NCI-H82 (cell line): Measurements from ENCODE around the gene MYBBP1A.
"Not testable (repeated sequence)": the region's sequence is repeated elsewhere in the genome, so short reads cannot be mapped to it uniquely, and the experiment has no call there.

Experiments
- DNase-seq: peaks from one replicate; lab custom pipeline; 2025; lab: John Stamatoyannopoulos, UW

Gene MYBBP1A

GRCh38 chr17:4588898-4589625 lies 33.9 kb upstream of the MYBBP1A start:
- DNase-seq: no peak

GRCh38 chr17:4588391-4588790 lies 33.2 kb upstream of the MYBBP1A start:
- no peak for DNase-seq

- DNase-seq: no peak
These were observed 32.6 kb upstream of the MYBBP1A start for GRCh38 chr17:4587803-4588202.

- DNase-seq: no peak
These were observed 32.0 kb upstream of the MYBBP1A start for GRCh38 chr17:4587195-4587594.

GRCh38 chr17:4586043-4586442 lies 30.9 kb upstream of the MYBBP1A start:
- DNase-seq: no peak

GRCh38 chr17:4585638-4585994 lies 30.4 kb upstream of the MYBBP1A start:
- no peak for DNase-seq

GRCh38 chr17:4584917-4585637 lies 29.9 kb upstream of the MYBBP1A start:
- DNase-seq: no peak

GRCh38 chr17:4584101-4584916 lies 29.1 kb upstream of the MYBBP1A start, which contains the start of gene SMTNL2:
Gene SMTNL2 (plus strand): TSS chr17:4584529. CDS start chr17:4584606, 77 bp downstream.
- DNase-seq: no peak

GRCh38 chr17:4583782-4584100 lies 28.6 kb upstream of the MYBBP1A start:
- peak; percentile 86 for DNase-seq

- DNase-seq: no peak
These were observed 28.0 kb upstream of the MYBBP1A start for GRCh38 chr17:4583206-4583605.

- DNase-seq: no peak
These were observed 27.5 kb upstream of the MYBBP1A start for GRCh38 chr17:4582691-4583090.

- no peak for DNase-seq
These were observed 26.9 kb upstream of the MYBBP1A start for GRCh38 chr17:4582101-4582501.

GRCh38 chr17:4580291-4580690 lies 25.1 kb upstream of the MYBBP1A start:
- no peak for DNase-seq

- no peak for DNase-seq
These were observed 24.5 kb upstream of the MYBBP1A start for GRCh38 chr17:4579678-4580077.

GRCh38 chr17:4578349-4578748 lies 23.2 kb upstream of the MYBBP1A start:
- not testable (repeated sequence) for DNase-seq

- DNase-seq: no peak
These were observed 22.3 kb upstream of the MYBBP1A start for GRCh38 chr17:4577386-4577993.

GRCh38 chr17:4576729-4577322 lies 21.6 kb upstream of the MYBBP1A start:
- DNase-seq: peak; percentile 38

- DNase-seq: no peak
These were observed 21.0 kb upstream of the MYBBP1A start for GRCh38 chr17:4576161-4576558.

GRCh38 chr17:4574448-4575045 lies 19.4 kb upstream of the MYBBP1A start:
- no peak for DNase-seq

GRCh38 chr17:4573669-4574068 lies 18.5 kb upstream of the MYBBP1A start:
- DNase-seq: no peak

- no peak for DNase-seq
These were observed 17.9 kb upstream of the MYBBP1A start for GRCh38 chr17:4573115-4573514.

GRCh38 chr17:4572131-4572530 lies 16.9 kb upstream of the MYBBP1A start:
- no peak for DNase-seq
